Lower lobe of right lung (tissue), 2 donors: ENCODE results near the gene ROMO1. TPM values are rescaled to one million over a fixed set of nuclear protein-coding genes. Genes with fewer than 3 reads are reported as not detected.

Source experiments
- ATAC-seq, 2 donors: fragments of 200-7000 bp; cut with Tn5 transposase; one replicate each; pipeline ENCODE4 v1.9.1; 2020 to 2022; ENCODE audit warnings: mild to moderate bottlenecking in 2 of 2, moderate library complexity in 2 of 2
- DNase-seq: peaks from one replicate; pipeline ENCODE4 v3.0.0-alpha.2; 2020
- H3K27ac ChIP-seq: fragments of 200-600 bp; one replicate; pipeline ENCODE4 v1.8.0; 2022
- H3K27me3 ChIP-seq: fragments of 200-600 bp; one replicate; pipeline ENCODE4 v1.8.0; 2022; ENCODE audit warnings: low read depth
- H3K36me3 ChIP-seq: fragments of 200-600 bp; one replicate; pipeline ENCODE4 v1.8.0; 2022; ENCODE audit warnings: mild to moderate bottlenecking
- H3K4me1 ChIP-seq: fragments of 200-600 bp; one replicate; pipeline ENCODE4 v1.8.0; 2022
- H3K4me3 ChIP-seq: fragments of 200-600 bp; one replicate; pipeline ENCODE4 v1.8.0; 2022; ENCODE audit warnings: mild to moderate bottlenecking
- H3K9me3 ChIP-seq: fragments of 200-600 bp; one replicate; pipeline ENCODE4 v1.8.0; 2022
- CTCF ChIP-seq: fragments of 200-600 bp; IDR thresholded peaks from one replicate; pipeline ENCODE4 v1.8.0; 2022; ENCODE audit warnings: antibody characterized with exemption, mild to moderate bottlenecking
- intact Hi-C: fragments of 100-400 bp; cut with DNase I; formaldehyde crosslinking; loops from one replicate; pipeline ENCODE4 v1.11.0; 2022
- total RNA-seq: library from RNA; stranded (reverse); fragmentation: NEBNext Ultra II Directional; extraction: Animal tissue kit (Norgen Biotek cat#: 25700); gene quantifications from one replicate; pipeline ENCODE4 v1.2.1, GENCODE V29; 2021
- donor health status: DM: no; HTN: yes; CAD: no; lungs with severe emphysema.

ROMO1 gene
- total RNA-seq, 1 donor from 2014 or later = 81.7 TPM

- Histone ChIP-seq H3K9me3 (no peaks in the 10 kb centered on the region), H3K36me3 (peaks cover 32% of the 10 kb centered on the region), H3K4me3 (no peak overlapping the region), H3K27ac (no peak overlapping the region), H3K27me3 (no peaks in the 10 kb centered on the region), H3K4me1 (peaks cover 57% of the 10 kb centered on the region)
- no peak for DNase-seq
- TF ChIP-seq CTCF = no peak
- no peak for ATAC-seq
- intact Hi-C loops = no loop called here
Observed at GRCh38 chr20:35653893-35654292, 45.3 kb upstream of the ROMO1 start.

- H3K27me3 ChIP-seq = no peaks in the 10 kb centered on the region
- H3K4me3 ChIP-seq = no peak overlapping the region
- no peak for DNase-seq
- H3K27ac ChIP-seq = no peak overlapping the region
- peaks cover 57% of the 10 kb centered on the region for H3K4me1 ChIP-seq
- no peak for ATAC-seq
- TF ChIP-seq CTCF = no peak
- H3K9me3 ChIP-seq = no peaks in the 10 kb centered on the region
- H3K36me3 ChIP-seq = peaks cover 32% of the 10 kb centered on the region
- intact Hi-C loops = no loop called here
Observed at GRCh38 chr20:35654415-35654814, 44.8 kb upstream of the ROMO1 start.

- Histone ChIP-seq H3K9me3 (no peaks in the 10 kb centered on the region), H3K4me1 (peaks cover 63% of the 10 kb centered on the region), H3K4me3 (no peak overlapping the region), H3K27me3 (no peaks in the 10 kb centered on the region), H3K27ac (no peak overlapping the region), H3K36me3 (peaks cover 31% of the 10 kb centered on the region)
- no peak for TF ChIP-seq CTCF
- intact Hi-C loops = no loop called here
- peak; percentile 58 to 64 for ATAC-seq
- DNase-seq = no peak
Observed at GRCh38 chr20:35657271-35657670, 41.9 kb upstream of the ROMO1 start.

GRCh38 chr20:35660122-35660937, 38.9 kb upstream of the ROMO1 start:
- Histone ChIP-seq H3K27ac (no peak overlapping the region), H3K27me3 (no peaks in the 10 kb centered on the region), H3K9me3 (no peaks in the 10 kb centered on the region), H3K36me3 (peaks cover under 1% of the 10 kb centered on the region), H3K4me3 (no peak overlapping the region), H3K4me1 (peaks cover 76% of the 10 kb centered on the region)
- DNase-seq (no peak), ATAC-seq (no peak)
- TF ChIP-seq CTCF = no peak
- intact Hi-C loops = no loop called here

- ATAC-seq = no peak
- TF ChIP-seq CTCF = no peak
- DNase-seq = no peak
Observed at GRCh38 chr20:35661053-35661452, 38.2 kb upstream of the ROMO1 start.

More at GRCh38 chr20:35661053-35661452, 38.2 kb upstream of the ROMO1 start:
- Histone ChIP-seq H3K4me1 (peaks cover 73% of the 10 kb centered on the region), H3K27me3 (no peaks in the 10 kb centered on the region), H3K27ac (peak overlapping the region; percentile 10), H3K9me3 (no peaks in the 10 kb centered on the region), H3K36me3 (no peaks in the 10 kb centered on the region), H3K4me3 (peak overlapping the region; percentile 4)
- intact Hi-C loops = no loop called here
